ENCODE results near the gene ELAVL1. TPM values are rescaled to one million over a fixed set of nuclear protein-coding genes. Genes with fewer than 3 reads are reported as not detected.

The ELAVL1 gene
- polyA plus RNA-seq, 1 of the 3 experiments (the other 2 are of a cell fraction), result 49.6 TPM

DNA sequence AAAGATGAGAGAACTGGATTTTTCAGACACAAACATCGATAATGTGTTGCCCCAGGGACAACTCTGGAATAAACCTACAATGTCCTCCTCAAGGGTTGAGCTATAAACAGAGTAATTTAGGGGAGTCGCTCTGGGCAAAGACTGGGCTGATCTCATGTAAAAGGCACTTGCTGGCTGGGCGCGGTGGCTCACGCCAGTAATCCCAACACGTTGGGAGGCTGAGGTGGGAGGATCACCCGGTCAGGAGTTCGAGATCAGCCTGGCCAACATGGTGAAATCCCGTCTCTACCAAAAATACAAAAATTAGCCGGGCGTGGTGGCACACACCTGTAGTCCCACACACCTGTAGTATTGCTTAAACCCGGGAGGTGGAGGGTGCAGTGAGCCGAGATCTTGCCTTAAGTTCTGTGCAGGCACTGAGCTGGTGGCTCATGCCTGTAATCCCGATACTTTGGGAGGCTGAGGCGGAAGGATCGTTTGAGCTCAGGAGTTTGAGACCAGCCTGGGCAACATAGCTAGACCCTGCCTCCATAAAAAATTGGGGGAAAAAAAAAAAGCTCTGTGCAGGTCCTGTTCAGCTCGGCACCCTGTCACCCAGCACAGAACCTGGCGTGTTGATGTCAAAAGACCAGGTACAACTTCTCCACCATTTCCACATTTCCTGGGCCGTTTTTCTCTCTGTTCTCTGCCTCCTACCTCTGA lies 63.4 kb downstream of the ELAVL1 start:
- no peaks in the 10 kb centered on the region for H4K20me1 ChIP-seq (ENCODE audit: insufficient read depth)
- H3K27ac ChIP-seq (ENCODE audit: low read depth in 2 of 2, low read length in 1 of 2), result no peak overlapping the region
- H3K27me3 ChIP-seq (ENCODE audit: insufficient read depth), result no peaks in the 10 kb centered on the region
- TF ChIP-seq ELF1 (IDR thresholded peaks at IDR 0.05), result no peak
- no peak for TF ChIP-seq SMC3 (IDR thresholded peaks at IDR 0.05; ENCODE audit: low read depth, low read length)
- TF ChIP-seq RXRA (IDR thresholded peaks at IDR 0.05; ENCODE audit: borderline replicate concordance, low read depth), result no peak
- no peak for TF ChIP-seq TEAD4 (IDR thresholded peaks at IDR 0.05; ENCODE audit: borderline replicate concordance, insufficient read depth)
- TF ChIP-seq, protein P1, sequence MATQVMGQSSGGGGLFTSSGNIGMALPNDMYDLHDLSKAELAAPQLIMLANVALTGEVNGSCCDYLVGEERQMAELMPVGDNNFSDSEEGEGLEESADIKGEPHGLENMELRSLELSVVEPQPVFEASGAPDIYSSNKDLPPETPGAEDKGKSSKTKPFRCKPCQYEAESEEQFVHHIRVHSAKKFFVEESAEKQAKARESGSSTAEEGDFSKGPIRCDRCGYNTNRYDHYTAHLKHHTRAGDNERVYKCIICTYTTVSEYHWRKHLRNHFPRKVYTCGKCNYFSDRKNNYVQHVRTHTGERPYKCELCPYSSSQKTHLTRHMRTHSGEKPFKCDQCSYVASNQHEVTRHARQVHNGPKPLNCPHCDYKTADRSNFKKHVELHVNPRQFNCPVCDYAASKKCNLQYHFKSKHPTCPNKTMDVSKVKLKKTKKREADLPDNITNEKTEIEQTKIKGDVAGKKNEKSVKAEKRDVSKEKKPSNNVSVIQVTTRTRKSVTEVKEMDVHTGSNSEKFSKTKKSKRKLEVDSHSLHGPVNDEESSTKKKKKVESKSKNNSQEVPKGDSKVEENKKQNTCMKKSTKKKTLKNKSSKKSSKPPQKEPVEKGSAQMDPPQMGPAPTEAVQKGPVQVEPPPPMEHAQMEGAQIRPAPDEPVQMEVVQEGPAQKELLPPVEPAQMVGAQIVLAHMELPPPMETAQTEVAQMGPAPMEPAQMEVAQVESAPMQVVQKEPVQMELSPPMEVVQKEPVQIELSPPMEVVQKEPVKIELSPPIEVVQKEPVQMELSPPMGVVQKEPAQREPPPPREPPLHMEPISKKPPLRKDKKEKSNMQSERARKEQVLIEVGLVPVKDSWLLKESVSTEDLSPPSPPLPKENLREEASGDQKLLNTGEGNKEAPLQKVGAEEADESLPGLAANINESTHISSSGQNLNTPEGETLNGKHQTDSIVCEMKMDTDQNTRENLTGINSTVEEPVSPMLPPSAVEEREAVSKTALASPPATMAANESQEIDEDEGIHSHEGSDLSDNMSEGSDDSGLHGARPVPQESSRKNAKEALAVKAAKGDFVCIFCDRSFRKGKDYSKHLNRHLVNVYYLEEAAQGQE (IDR thresholded peaks at IDR 0.05; ENCODE audit: low read depth, low read length), result no peak
- no peak for TF ChIP-seq NFIC (IDR thresholded peaks at IDR 0.05; ENCODE audit: borderline replicate concordance)
- TF ChIP-seq SIN3A (IDR thresholded peaks at IDR 0.05; ENCODE audit: borderline replicate concordance, low read depth, low read length), result no peak
- TF ChIP-seq GABPA (IDR thresholded peaks at IDR 0.05; ENCODE audit: low read depth), result no peak
- TF ChIP-seq, protein P2, sequence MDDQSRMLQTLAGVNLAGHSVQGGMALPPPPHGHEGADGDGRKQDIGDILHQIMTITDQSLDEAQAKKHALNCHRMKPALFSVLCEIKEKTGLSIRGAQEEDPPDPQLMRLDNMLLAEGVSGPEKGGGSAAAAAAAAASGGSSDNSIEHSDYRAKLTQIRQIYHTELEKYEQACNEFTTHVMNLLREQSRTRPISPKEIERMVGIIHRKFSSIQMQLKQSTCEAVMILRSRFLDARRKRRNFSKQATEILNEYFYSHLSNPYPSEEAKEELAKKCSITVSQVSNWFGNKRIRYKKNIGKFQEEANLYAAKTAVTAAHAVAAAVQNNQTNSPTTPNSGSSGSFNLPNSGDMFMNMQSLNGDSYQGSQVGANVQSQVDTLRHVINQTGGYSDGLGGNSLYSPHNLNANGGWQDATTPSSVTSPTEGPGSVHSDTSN (IDR thresholded peaks at IDR 0.05), result no peak
- TF ChIP-seq, protein P3, sequence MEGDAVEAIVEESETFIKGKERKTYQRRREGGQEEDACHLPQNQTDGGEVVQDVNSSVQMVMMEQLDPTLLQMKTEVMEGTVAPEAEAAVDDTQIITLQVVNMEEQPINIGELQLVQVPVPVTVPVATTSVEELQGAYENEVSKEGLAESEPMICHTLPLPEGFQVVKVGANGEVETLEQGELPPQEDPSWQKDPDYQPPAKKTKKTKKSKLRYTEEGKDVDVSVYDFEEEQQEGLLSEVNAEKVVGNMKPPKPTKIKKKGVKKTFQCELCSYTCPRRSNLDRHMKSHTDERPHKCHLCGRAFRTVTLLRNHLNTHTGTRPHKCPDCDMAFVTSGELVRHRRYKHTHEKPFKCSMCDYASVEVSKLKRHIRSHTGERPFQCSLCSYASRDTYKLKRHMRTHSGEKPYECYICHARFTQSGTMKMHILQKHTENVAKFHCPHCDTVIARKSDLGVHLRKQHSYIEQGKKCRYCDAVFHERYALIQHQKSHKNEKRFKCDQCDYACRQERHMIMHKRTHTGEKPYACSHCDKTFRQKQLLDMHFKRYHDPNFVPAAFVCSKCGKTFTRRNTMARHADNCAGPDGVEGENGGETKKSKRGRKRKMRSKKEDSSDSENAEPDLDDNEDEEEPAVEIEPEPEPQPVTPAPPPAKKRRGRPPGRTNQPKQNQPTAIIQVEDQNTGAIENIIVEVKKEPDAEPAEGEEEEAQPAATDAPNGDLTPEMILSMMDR (IDR thresholded peaks at IDR 0.05), result no peak
- TF ChIP-seq, protein P4, sequence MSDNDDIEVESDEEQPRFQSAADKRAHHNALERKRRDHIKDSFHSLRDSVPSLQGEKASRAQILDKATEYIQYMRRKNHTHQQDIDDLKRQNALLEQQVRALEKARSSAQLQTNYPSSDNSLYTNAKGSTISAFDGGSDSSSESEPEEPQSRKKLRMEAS (IDR thresholded peaks at IDR 0.05; ENCODE audit: low read depth), result no peak
- no peak for TF ChIP-seq CHD2 (IDR thresholded peaks at IDR 0.05; ENCODE audit: low read length, partially characterized antibody)
- no peak for TF ChIP-seq RAD21 (IDR thresholded peaks at IDR 0.05; ENCODE audit: low read length)
- TF ChIP-seq EZH2phosphoT487 (IDR thresholded peaks at IDR 0.05; ENCODE audit: borderline replicate concordance, low read depth), result no peak
- TF ChIP-seq, protein P5, sequence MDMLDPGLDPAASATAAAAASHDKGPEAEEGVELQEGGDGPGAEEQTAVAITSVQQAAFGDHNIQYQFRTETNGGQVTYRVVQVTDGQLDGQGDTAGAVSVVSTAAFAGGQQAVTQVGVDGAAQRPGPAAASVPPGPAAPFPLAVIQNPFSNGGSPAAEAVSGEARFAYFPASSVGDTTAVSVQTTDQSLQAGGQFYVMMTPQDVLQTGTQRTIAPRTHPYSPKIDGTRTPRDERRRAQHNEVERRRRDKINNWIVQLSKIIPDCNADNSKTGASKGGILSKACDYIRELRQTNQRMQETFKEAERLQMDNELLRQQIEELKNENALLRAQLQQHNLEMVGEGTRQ (IDR thresholded peaks at IDR 0.05; ENCODE audit: borderline replicate concordance, low read depth, low read length), result no peak
- WGBS (ENCODE audit: low lambda C conversion rate), result 89% methylated on average over 16 of the region's 19 CpGs
- ChIA-PET POLR2A (interaction anchor here (1.1 kb wide), 1 partner anchor 13 kb away, joined by 4 read pairs; no protein-coding TSS in a partner anchor), CTCF (interaction anchor here (1.3 to 4.4 kb wide), 2 partner anchors 13 to 19 kb away, joined by 5 to 69 read pairs; partner anchors contain the start of gene CTXN1)
- H2AFZ ChIP-seq (ENCODE audit: low read depth), result no peak overlapping the region
- peak overlapping the region in 1 of 2 experiments; percentile 74; a peak in 2 of 4 replicates for H3K4me3 ChIP-seq (ENCODE audit: low read depth in 2 of 2, low read length in 1 of 2)
- no peaks in the 10 kb centered on the region for H3K9me3 ChIP-seq
- peak overlapping the region; percentile 87; the same call in 1 of the 2 replicates for H3K9ac ChIP-seq
- peaks cover 11% of the 10 kb centered on the region for H3F3A ChIP-seq (replicated peaks; ENCODE audit: insufficient read depth)
- H3K9me2 ChIP-seq, result no peaks in the 10 kb centered on the region
- H3K4me1 ChIP-seq (ENCODE audit: control insufficient read depth in 1 of 2, insufficient read depth in 2 of 2, low read depth in 1 of 2, low read length in 1 of 2), result peaks cover 0 to 6% of the 10 kb centered on the region in 2 experiments; a peak in 1 of 4 replicates
- no peak for DNase-seq
- peaks cover 37% of the 10 kb centered on the region for H3K79me2 ChIP-seq (ENCODE audit: insufficient read depth)
- H3K36me3 ChIP-seq (replicated peaks in 1 of 2; ENCODE audit: control insufficient read depth in 1 of 2, insufficient read depth in 2 of 2, low read length in 1 of 2), result peaks cover 19 to 22% of the 10 kb centered on the region in 2 experiments
- peak overlapping the region; percentile 80 for H3K4me2 ChIP-seq

All from SK-N-SH (cell line).